Mesothelial cell of epicardium (in vitro differentiated cells): ENCODE data around the gene BANP. TPM values are rescaled to one million over a fixed set of nuclear protein-coding genes. Genes with fewer than 3 reads are reported as not detected.

ENCODE experiments used
- DNase-seq, 2 experiments: peaks; one replicate each; pipeline ENCODE4 v3.0.0; 2021; ENCODE audit warnings: low spot score in 2 of 2; ENCODE audit not compliant: unreplicated experiment in 2 of 2
- H3K27ac Mint-ChIP-seq: 2 replicates; pipeline ENCODE4 v1.8.0; 2021; ENCODE audit warnings: mixed read lengths
- H3K27me3 Mint-ChIP-seq: 2 replicates; pipeline ENCODE4 v1.8.0; 2021; ENCODE audit warnings: low read depth, mixed read lengths
- H3K36me3 Mint-ChIP-seq: 2 replicates; pipeline ENCODE4 v1.8.0; 2021; ENCODE audit warnings: mixed read lengths
- H3K4me1 Mint-ChIP-seq: 2 replicates; pipeline ENCODE4 v1.8.0; 2021; ENCODE audit warnings: mixed read lengths
- H3K4me3 Mint-ChIP-seq: 2 replicates; pipeline ENCODE4 v1.8.0; 2021; ENCODE audit warnings: mild to moderate bottlenecking, moderate library complexity, mixed read lengths
- H3K9me3 Mint-ChIP-seq: 2 replicates; pipeline ENCODE4 v1.8.0; 2021; ENCODE audit warnings: mixed read lengths
- total RNA-seq: library from RNA; stranded (reverse); gene quantifications from 3 replicates; pipeline ENCODE4 v1.2.1, GENCODE V29; 2021
- TF ChIP-seq, protein P1 (sequence below): fragments of 200-600 bp; sonication (generic); IDR thresholded peaks from one replicate; pipeline ENCODE4 v1.5.0; 2021; ENCODE audit warnings: antibody characterized with exemption; ENCODE audit not compliant: unreplicated experiment

Gene BANP
- total RNA-seq, 1 donor from 2014 or later = 43.6 TPM

DNA sequence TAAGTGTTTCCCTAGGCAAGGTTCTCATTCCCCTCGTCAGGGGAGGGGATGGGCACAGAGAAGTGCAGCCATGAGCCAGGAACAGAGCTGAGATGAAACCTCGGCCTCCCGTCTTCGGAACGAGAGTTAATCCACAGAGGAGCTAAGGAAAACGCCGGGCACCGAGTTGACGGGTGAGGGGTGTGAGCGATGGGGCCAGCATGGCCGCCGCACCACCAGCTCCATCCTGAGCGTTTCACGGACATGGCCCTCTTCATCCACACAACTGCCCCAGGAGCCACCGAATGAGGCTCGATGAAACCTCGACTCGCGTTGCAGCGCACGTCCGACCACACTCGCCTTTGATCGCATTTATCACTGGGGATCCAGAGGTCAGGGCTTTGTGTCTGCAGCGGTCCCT lies 36.4 kb upstream of the BANP start:
- no peak overlapping the region for H3K27ac Mint-ChIP-seq
- H3K36me3 Mint-ChIP-seq = no peaks in the 10 kb centered on the region
- no peak for DNase-seq
- H3K27me3 Mint-ChIP-seq = no peaks in the 10 kb centered on the region
- TF ChIP-seq, protein P1, sequence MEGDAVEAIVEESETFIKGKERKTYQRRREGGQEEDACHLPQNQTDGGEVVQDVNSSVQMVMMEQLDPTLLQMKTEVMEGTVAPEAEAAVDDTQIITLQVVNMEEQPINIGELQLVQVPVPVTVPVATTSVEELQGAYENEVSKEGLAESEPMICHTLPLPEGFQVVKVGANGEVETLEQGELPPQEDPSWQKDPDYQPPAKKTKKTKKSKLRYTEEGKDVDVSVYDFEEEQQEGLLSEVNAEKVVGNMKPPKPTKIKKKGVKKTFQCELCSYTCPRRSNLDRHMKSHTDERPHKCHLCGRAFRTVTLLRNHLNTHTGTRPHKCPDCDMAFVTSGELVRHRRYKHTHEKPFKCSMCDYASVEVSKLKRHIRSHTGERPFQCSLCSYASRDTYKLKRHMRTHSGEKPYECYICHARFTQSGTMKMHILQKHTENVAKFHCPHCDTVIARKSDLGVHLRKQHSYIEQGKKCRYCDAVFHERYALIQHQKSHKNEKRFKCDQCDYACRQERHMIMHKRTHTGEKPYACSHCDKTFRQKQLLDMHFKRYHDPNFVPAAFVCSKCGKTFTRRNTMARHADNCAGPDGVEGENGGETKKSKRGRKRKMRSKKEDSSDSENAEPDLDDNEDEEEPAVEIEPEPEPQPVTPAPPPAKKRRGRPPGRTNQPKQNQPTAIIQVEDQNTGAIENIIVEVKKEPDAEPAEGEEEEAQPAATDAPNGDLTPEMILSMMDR = no peak
- no peak overlapping the region for H3K4me3 Mint-ChIP-seq
- peaks cover 8% of the 10 kb centered on the region for H3K4me1 Mint-ChIP-seq
- no peaks in the 10 kb centered on the region for H3K9me3 Mint-ChIP-seq

DNA sequence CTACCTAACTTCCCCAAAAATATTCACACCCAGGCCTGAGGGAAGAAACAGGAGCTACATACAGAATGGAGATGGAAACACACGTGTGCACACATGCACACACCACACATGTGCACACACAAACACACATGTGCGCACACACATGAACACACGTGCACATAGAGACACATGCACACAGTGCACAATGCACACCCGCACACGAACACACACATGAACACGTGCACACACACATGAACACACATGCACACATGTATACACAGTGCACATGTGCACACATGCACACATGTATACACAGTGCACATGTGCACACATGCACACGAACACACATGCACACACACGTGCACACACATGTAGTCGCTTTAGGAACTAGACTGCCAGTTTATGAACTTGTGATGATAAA lies 33.7 kb upstream of the BANP start:
- Mint-ChIP-seq H3K9me3 (no peaks in the 10 kb centered on the region), H3K27me3 (no peaks in the 10 kb centered on the region), H3K4me1 (peaks cover 8% of the 10 kb centered on the region), H3K27ac (no peak overlapping the region), H3K4me3 (no peak overlapping the region), H3K36me3 (no peaks in the 10 kb centered on the region)
- DNase-seq = no peak
- TF ChIP-seq, protein P1 = no peak

GRCh38 chr16:87918338-87918737 lies 32.9 kb upstream of the BANP start:
- no peaks in the 10 kb centered on the region for H3K27me3 Mint-ChIP-seq
- H3K36me3 Mint-ChIP-seq = no peaks in the 10 kb centered on the region
- H3K4me3 Mint-ChIP-seq = no peak overlapping the region
- H3K4me1 Mint-ChIP-seq = peaks cover 8% of the 10 kb centered on the region
- H3K9me3 Mint-ChIP-seq = no peaks in the 10 kb centered on the region
- TF ChIP-seq, protein P1 = no peak
- H3K27ac Mint-ChIP-seq = no peak overlapping the region
- no peak for DNase-seq

GRCh38 chr16:87918866-87919680 lies 32.2 kb upstream of the BANP start:
- Mint-ChIP-seq H3K4me3 (no peak overlapping the region), H3K27me3 (no peaks in the 10 kb centered on the region), H3K4me1 (peaks cover 8% of the 10 kb centered on the region), H3K36me3 (no peaks in the 10 kb centered on the region), H3K9me3 (no peaks in the 10 kb centered on the region), H3K27ac (no peak overlapping the region)
- no peak for DNase-seq
- TF ChIP-seq, protein P1 = no peak

DNA sequence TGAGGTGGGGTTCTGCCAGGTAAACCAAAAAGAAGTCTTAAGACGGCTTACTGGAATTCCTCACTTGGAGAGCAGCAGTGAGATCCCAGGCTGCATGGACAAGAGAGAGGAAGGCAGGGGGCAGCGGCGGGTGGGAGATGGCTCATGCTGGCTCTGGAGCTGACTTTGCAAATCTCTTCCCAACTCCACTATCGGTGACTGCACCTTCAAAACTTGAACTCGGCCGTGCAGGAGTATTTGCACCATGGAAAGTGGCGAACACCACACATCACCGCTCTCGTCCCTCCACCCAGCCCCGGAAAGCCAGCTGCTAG lies 31.6 kb upstream of the BANP start:
- no peaks in the 10 kb centered on the region for H3K27me3 Mint-ChIP-seq
- no peak overlapping the region for H3K4me3 Mint-ChIP-seq
- TF ChIP-seq, protein P1 = no peak
- H3K9me3 Mint-ChIP-seq = no peaks in the 10 kb centered on the region
- peaks cover 11% of the 10 kb centered on the region for H3K4me1 Mint-ChIP-seq
- no peak for DNase-seq
- H3K36me3 Mint-ChIP-seq = no peaks in the 10 kb centered on the region
- H3K27ac Mint-ChIP-seq = no peak overlapping the region
